GM18502 (cell line): ENCODE measurements around the gene RNF38.
"Not testable (repeated sequence)": the region's sequence is repeated elsewhere in the genome, so short reads cannot be mapped to it uniquely, and the experiment has no call there.

Experiments used
- ATAC-seq: cut with Tn5 transposase; IDR thresholded peaks from one replicate; pipeline ENCODE4 v1.9.1; 2021; ENCODE audit warnings: mild to moderate bottlenecking; ENCODE audit not compliant: unreplicated experiment, poor library complexity

Gene RNF38

DNA sequence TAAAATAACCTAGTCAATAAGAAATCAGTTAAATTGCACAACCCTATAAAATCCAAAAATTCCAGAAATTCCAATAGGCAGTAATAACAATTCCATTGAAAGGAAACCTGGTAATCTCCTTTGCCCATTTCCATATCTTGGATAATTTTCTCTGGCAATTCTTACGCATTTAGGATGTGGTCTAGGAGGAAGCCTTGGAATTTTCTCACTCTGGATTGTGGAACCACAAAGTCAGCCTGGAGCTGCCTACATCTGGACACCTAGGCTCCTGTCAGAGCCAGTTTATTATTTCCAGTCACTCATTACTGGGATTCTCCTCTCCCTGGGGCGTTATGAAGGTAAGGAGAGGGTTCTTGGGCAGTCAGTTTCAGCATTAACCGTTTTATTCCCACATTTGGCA lies 101.5 kb downstream of the RNF38 start:
- ATAC-seq = no peak

DNA sequence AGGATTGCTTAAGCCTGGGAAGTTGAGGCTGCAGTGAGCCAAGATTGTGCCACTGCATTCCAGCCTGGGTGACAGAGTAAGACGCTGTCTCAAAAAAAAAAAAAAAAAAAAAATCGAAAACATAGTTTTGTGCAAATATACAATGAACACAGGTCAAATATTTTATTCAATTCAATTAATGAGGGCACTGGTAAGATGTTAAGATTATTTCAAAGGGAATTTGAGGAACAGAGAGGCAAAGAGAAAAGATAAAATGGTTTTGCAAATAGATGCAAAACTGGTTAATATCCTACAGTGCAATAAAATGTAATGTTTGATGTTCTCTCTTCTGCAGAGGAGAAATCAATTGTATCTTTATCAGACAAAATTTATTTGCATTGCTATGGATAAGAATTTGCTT lies 102.3 kb downstream of the RNF38 start:
- no peak for ATAC-seq

DNA sequence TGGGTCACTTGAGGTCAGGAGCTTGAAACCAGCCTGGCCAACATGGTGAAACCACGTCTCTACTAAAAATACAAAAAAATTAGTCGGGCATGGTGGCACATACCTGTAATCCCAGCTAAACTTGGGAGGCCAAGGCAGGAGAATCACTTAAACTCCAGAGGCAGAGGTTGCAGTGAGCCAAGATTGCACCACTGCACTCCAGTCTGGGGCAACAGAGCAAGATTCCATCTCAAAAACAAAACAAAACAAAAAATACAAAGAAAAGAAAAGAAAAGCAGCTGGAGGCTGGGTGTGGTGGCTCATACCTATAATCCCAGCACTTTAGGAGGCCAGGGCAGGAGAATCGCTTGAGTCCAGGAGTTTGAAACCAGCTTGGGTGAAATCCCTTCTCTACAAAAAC lies 105.1 kb downstream of the RNF38 start:
- ATAC-seq = not testable (repeated sequence)

DNA sequence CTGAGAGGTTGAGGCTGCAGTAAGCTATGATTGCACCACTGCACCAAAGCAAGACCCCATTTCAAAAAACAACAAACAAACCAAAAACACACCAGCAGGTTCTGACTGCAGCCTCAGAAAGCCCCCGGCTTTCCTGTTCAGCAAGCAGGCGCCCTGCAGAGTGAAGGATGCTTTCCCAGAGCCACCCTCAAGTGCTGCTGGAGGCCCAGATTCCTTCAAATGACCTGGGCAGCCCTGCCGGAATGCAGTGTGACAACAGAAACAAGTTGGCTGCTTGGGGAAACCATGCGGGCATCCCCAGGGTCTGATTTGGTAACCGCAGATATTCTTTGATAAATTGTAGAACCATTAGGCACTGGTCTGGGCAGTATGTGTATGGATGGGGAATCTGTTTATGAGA lies 106.2 kb downstream of the RNF38 start:
- ATAC-seq = no peak

- no peak for ATAC-seq
These were observed 106.9 kb downstream of the RNF38 start for GRCh38 chr9:36293171-36293570.

DNA sequence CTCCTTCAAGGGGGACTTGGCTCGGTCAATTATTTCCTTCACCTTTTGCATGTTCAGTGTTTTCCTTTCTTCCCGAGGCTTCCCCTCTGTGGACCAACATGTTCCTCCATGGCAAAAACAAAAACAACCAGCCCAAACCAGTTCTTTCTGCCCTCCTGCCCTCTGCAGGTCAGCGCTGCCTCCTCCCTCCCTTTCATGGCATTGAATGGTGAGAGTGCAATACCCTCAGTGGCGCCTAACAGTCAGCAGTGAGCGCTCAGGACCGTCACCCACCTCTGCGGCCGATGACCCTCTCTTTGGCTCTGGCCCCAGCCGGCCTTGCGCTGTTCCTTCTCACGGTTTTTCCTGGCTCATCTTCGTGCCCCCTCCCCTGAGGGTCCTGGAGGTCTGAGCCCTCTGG lies 107.4 kb downstream of the RNF38 start:
- ATAC-seq = no peak

DNA sequence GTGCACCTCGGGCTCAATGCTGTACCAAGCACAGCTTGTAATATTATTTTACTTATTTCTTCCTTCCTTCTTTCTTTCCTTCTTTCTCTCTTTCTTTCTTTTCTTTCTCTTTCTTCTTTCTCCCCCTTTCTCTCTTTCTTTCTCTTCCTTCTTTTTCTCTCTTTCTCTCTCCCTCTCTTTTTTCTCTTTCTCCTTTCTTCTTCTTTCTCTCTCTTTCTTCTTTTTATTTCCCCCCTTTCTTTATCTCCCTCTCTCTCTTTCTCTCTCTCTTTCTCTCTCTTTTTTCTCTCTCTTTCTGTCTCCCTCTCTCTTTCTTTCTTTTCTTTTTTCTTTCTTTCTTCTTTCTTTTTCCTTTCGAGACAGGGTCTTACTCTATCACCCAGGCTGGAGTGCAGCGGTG lies 109.1 kb downstream of the RNF38 start:
- ATAC-seq = no peak

DNA sequence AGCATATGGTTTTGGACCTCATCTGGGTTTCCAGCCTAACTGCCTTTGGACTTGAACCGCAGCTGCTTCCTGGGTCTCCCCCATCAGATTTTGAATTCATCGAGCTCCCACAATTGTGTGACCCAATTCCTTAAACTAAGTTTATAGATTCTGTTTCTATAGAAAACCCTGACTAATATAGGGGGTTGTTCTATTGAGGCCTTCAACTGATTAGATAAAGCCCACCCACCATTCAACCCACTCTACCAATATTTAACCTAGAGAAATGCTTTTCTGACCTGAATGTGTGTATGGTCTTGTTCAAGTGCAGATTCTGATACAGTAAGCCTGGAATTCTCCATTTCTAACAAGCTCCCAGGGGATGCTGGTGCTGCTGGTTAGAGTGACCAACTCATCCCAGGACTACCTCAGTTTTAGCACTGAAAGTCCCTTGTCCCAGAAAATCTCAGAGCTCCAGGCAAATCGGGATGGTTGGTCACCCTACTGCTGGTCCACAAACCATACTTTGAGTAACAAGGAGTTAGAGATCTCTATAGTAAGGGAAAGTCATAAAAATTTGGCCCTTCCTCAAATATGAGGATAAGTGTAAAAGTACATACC lies 110.1 kb downstream of the RNF38 start:
- ATAC-seq = no peak

DNA sequence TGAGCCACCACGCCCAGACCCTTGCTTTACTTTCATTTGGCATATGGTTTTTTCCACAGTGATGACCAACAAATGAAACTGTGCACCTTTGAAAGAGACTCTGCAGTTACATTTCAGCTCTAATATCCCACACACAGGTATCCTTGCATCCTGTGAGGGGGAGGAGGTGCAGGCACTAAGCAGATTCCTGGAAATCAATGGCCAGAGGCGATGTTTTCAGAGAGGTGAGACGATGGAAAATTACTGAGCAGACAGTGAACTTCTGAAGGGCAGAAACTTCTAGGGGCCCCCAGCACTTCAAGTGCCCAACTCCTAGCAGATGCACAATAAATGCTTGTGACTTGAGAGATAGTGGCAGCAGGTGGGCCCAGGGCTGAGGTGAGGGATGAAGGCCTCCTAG lies 112.0 kb downstream of the RNF38 start:
- no peak for ATAC-seq
